ENCODE measurements around the gene HSPA1A. TPM values are rescaled to one million over a fixed set of nuclear protein-coding genes. Genes with fewer than 3 reads are reported as not detected.

The HSPA1A gene
- total and polyA plus RNA-seq, 9 of the 15 experiments (the other 6 are each of a cell fraction or from before 2014, with no cell fraction given), result 2.2 to 273 (median 107) TPM

GRCh38 chr6:31822036-31822821, 6.9 kb downstream of the HSPA1A start (continued):
- TF ChIP-seq FOXK1 (CRISPR knock-in tag; IDR thresholded peaks at IDR 0.05; ENCODE audit: borderline replicate concordance) (no peak), SNRNP70 (optimal IDR thresholded peaks at IDR 0.05; ENCODE audit: low read depth, low read length) (no peak), BACH1 (tag; IDR thresholded peaks at IDR 0.05) (peak; percentile 99), TCF7L2 (IDR thresholded peaks at IDR 0.05; ENCODE audit: low read depth, low read length) (0 out of 2 replicates have a peak, but pooled peaks have one; percentile 29), NR4A1 (CRISPR knock-in tag; IDR thresholded peaks at IDR 0.05) (peak; percentile 90; the same call in 1 of the 2 replicates), NR4A1 (tag; IDR thresholded peaks at IDR 0.05) (peak; percentile 89), CC2D1A (IDR thresholded peaks at IDR 0.05) (0 out of 2 replicates have a peak, but pooled peaks have one; percentile 24), TOE1 (IDR thresholded peaks at IDR 0.05; ENCODE audit: borderline replicate concordance) (no peak), TOE1 (CRISPR knock-in tag; IDR thresholded peaks at IDR 0.05; ENCODE audit: borderline replicate concordance, low read depth) (no peak), CREM (IDR thresholded peaks at IDR 0.05; ENCODE audit: low read depth) (0 out of 2 replicates have a peak, but pooled peaks have one; percentile 14), ADNP (tag; IDR thresholded peaks at IDR 0.05) (no peak), SMAD4 (CRISPR knock-in tag; conservative IDR thresholded peaks at IDR 0.05) (peak; percentile 70), HMGN3 (IDR thresholded peaks at IDR 0.05; ENCODE audit: borderline replicate concordance, extremely low read depth, insufficient read length, low read depth, low read length) (no peak), SAP30 (IDR thresholded peaks at IDR 0.05; ENCODE audit: borderline replicate concordance, insufficient read depth, low read depth, low read length, poor library complexity, severe bottlenecking) (no peak), HIVEP1 (CRISPR knock-in tag; IDR thresholded peaks at IDR 0.05) (no peak; the same call in 1 of the 2 replicates), ZNF609 (CRISPR knock-in tag; IDR thresholded peaks at IDR 0.05; ENCODE audit: borderline replicate concordance) (no peak), ZNF589 (CRISPR knock-in tag; IDR thresholded peaks at IDR 0.05; ENCODE audit: low read depth) (no peak), ZFP30 (CRISPR knock-in tag; IDR thresholded peaks at IDR 0.05; ENCODE audit: borderline replicate concordance) (no peak), ZNF76 (CRISPR knock-in tag; IDR thresholded peaks at IDR 0.05; ENCODE audit: borderline replicate concordance) (no peak; the same call in 1 of the 2 replicates), MCM2 (IDR thresholded peaks at IDR 0.05; ENCODE audit: low read depth) (no peak), MEF2D (tag; conservative IDR thresholded peaks at IDR 0.05; ENCODE audit: low read depth) (peak; percentile 70), HOXB6 (CRISPR knock-in tag; IDR thresholded peaks at IDR 0.05; ENCODE audit: borderline replicate concordance) (peak; percentile 54; the same call in 1 of the 2 replicates), BRCA1 (IDR thresholded peaks at IDR 0.05) (no peak), BRCA1 (CRISPR knock-in tag; IDR thresholded peaks at IDR 0.05) (no peak), HCFC1 (IDR thresholded peaks at IDR 0.05; ENCODE audit: low read depth, low read length) (peak; percentile 7; the same call in 1 of the 2 replicates)
